ENCODE measurements around the gene SIGLEC1. TPM values are rescaled to one million over a fixed set of nuclear protein-coding genes. Genes with fewer than 3 reads are reported as not detected.

SIGLEC1 gene
- total RNA-seq, 1 donor from 2014 or later, result 0.04 TPM

DNA sequence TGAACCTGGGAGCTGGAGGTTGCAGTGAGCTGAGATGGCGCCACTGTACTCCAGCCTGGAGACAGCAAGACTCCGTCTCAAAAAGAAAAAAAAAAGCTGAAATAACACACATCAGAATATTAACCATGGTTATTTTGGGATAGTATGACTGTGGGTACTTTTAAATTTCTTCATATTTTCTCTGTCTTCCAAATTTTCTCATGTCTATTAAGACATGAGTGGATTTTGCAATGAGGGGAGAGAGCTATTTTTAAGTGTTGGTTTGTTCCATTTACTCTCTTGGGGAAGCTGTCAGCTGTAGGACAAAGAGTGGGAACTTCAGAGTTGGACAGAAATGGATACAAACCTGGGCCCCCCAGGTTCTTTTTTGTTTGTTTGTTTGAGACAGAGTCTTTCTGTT is 44.9 kb upstream of the SIGLEC1 start:
- TF ChIP-seq, protein P1, sequence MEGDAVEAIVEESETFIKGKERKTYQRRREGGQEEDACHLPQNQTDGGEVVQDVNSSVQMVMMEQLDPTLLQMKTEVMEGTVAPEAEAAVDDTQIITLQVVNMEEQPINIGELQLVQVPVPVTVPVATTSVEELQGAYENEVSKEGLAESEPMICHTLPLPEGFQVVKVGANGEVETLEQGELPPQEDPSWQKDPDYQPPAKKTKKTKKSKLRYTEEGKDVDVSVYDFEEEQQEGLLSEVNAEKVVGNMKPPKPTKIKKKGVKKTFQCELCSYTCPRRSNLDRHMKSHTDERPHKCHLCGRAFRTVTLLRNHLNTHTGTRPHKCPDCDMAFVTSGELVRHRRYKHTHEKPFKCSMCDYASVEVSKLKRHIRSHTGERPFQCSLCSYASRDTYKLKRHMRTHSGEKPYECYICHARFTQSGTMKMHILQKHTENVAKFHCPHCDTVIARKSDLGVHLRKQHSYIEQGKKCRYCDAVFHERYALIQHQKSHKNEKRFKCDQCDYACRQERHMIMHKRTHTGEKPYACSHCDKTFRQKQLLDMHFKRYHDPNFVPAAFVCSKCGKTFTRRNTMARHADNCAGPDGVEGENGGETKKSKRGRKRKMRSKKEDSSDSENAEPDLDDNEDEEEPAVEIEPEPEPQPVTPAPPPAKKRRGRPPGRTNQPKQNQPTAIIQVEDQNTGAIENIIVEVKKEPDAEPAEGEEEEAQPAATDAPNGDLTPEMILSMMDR (IDR thresholded peaks at IDR 0.05; ENCODE audit: unreplicated experiment), result no peak
- Mint-ChIP-seq H3K9me3 (no peaks in the 10 kb centered on the region), H3K36me3 (peaks cover 6% of the 10 kb centered on the region), H3K4me3 (no peak overlapping the region), H3K27ac (no peak overlapping the region), H3K4me1 (peaks cover 6% of the 10 kb centered on the region), H3K27me3 (ENCODE audit: low read depth) (peaks cover 7% of the 10 kb centered on the region)
- no peak for DNase-seq (ENCODE audit: low spot score in 2 of 2, unreplicated experiment in 2 of 2)

- Mint-ChIP-seq H3K4me3 (no peak overlapping the region), H3K4me1 (peaks cover 5% of the 10 kb centered on the region), H3K36me3 (peaks cover 6% of the 10 kb centered on the region), H3K27ac (no peak overlapping the region), H3K27me3 (ENCODE audit: low read depth) (peaks cover 15% of the 10 kb centered on the region), H3K9me3 (no peaks in the 10 kb centered on the region)
- peak in 1 of 2 experiments; percentile 8 for DNase-seq (ENCODE audit: low spot score in 2 of 2, unreplicated experiment in 2 of 2)
- TF ChIP-seq, protein P1 (IDR thresholded peaks at IDR 0.05; ENCODE audit: unreplicated experiment), result no peak
Measured at GRCh38 chr20:3755814-3756480, 43.5 kb upstream of the SIGLEC1 start.

DNA sequence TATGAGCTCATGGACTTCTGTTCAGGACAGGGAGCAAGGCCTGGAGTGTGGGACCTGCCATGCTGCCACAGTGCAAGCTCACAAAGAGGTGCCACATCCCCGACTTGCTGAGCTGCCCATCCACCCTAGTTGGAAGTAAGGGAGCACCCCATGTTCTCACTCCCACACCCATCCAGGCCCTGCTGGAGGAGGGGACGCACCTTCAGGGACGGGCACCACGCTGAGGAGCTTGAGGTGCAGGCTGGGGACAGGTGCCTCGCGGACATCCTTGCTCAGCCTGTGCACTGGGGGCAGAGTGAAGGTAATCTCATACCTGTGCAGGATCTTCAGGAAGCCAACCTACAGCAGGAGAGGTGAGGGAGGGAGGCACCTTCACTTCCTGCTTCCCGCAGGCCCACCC is 42.9 kb upstream of the SIGLEC1 start:
- Mint-ChIP-seq H3K9me3 (no peaks in the 10 kb centered on the region), H3K4me1 (no peaks in the 10 kb centered on the region), H3K27me3 (ENCODE audit: low read depth) (peaks cover 22% of the 10 kb centered on the region), H3K36me3 (peaks cover 6% of the 10 kb centered on the region), H3K27ac (no peak overlapping the region), H3K4me3 (no peak overlapping the region)
- TF ChIP-seq, protein P1 (IDR thresholded peaks at IDR 0.05; ENCODE audit: unreplicated experiment), result no peak
- peak in 1 of 2 experiments; percentile 7 for DNase-seq (ENCODE audit: low spot score in 2 of 2, unreplicated experiment in 2 of 2)

DNA sequence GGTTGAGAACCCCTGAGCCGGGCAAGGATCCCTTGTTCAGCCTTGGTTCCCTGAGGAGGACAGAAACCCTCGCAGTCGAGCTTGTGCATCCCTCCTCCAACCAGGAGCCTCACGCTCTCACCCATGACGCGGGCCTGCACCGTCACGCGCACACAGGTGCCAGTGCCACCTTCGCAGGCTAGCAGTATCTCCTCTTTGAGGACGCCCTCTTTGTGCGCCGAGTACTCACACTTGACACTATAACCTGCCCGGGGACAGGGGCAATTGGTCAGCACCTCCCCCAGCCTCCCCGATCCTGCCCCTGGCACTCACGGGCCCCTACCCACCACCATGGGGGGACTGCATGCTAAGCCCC is 41.9 kb upstream of the SIGLEC1 start:
- Mint-ChIP-seq H3K4me1 (peaks cover 4% of the 10 kb centered on the region), H3K27ac (no peak overlapping the region), H3K36me3 (peaks cover 6% of the 10 kb centered on the region), H3K9me3 (no peaks in the 10 kb centered on the region), H3K4me3 (no peak overlapping the region), H3K27me3 (ENCODE audit: low read depth) (peaks cover 31% of the 10 kb centered on the region)
- TF ChIP-seq, protein P1 (IDR thresholded peaks at IDR 0.05; ENCODE audit: unreplicated experiment), result no peak
- no peak for DNase-seq (ENCODE audit: low spot score in 2 of 2, unreplicated experiment in 2 of 2)

GRCh38 chr20:3753501-3754275 is 41.3 kb upstream of the SIGLEC1 start:
- Mint-ChIP-seq H3K27ac (no peak overlapping the region), H3K9me3 (no peaks in the 10 kb centered on the region), H3K27me3 (ENCODE audit: low read depth) (peaks cover 36% of the 10 kb centered on the region), H3K4me3 (no peak overlapping the region), H3K36me3 (peaks cover 6% of the 10 kb centered on the region), H3K4me1 (peaks cover 4% of the 10 kb centered on the region)
- TF ChIP-seq, protein P1 (IDR thresholded peaks at IDR 0.05; ENCODE audit: unreplicated experiment), result no peak
- no peak for DNase-seq (ENCODE audit: low spot score in 2 of 2, unreplicated experiment in 2 of 2)

All from mesothelial cell of epicardium (in vitro differentiated cells).